Immature natural killer cell (primary cell): ENCODE measurements around the gene WEE1. TPM values are rescaled to one million over a fixed set of nuclear protein-coding genes. Genes with fewer than 3 reads are reported as not detected.

Experiments used
- DNase-seq, 3 donors: peaks; one replicate each; pipeline ENCODE4 v3.0.0; 2022; ENCODE audit warnings: mixed read lengths in 1 of 3
- H3K27ac Mint-ChIP-seq, 6 donors: one replicate each; pipeline ENCODE4 v1.8.0; 2020; ENCODE audit warnings: mixed read lengths in 6 of 6, mild to moderate bottlenecking in 5 of 6, inconsistent platforms in 4 of 6, moderate library complexity in 3 of 6
- H3K27me3 Mint-ChIP-seq, 3 donors: one replicate each; pipeline ENCODE4 v1.8.0; 2020 to 2021; ENCODE audit warnings: low read depth in 3 of 3, mild to moderate bottlenecking in 3 of 3, mixed read lengths in 3 of 3, moderate library complexity in 3 of 3, inconsistent platforms in 1 of 3
- H3K36me3 Mint-ChIP-seq, 3 donors: one replicate each; pipeline ENCODE4 v1.8.0; 2020; ENCODE audit warnings: mixed read lengths in 3 of 3, inconsistent platforms in 2 of 3, mild to moderate bottlenecking in 2 of 3
- H3K4me1 Mint-ChIP-seq, 2 donors: one replicate each; pipeline ENCODE4 v1.8.0; 2020; ENCODE audit warnings: inconsistent platforms in 2 of 2, mild to moderate bottlenecking in 2 of 2, mixed read lengths in 2 of 2, moderate library complexity in 1 of 2
- H3K4me3 Mint-ChIP-seq, 5 donors: one replicate each; pipeline ENCODE4 v1.8.0; 2020; ENCODE audit warnings: mild to moderate bottlenecking in 5 of 5, mixed read lengths in 5 of 5, inconsistent platforms in 3 of 5, moderate library complexity in 3 of 5
- H3K9me3 Mint-ChIP-seq, 6 donors: one replicate each; pipeline ENCODE4 v1.8.0; 2020; ENCODE audit warnings: mild to moderate bottlenecking in 6 of 6, mixed read lengths in 6 of 6, inconsistent platforms in 4 of 6, moderate library complexity in 3 of 6
- polyA plus RNA-seq, 3 donors: library from polyadenylated mRNA; unstranded; fragments of 300-500 nt; fragmentation: Illumina TruSeq; gene quantifications; one replicate each; pipeline ENCODE4 v1.2.3, GENCODE V29; 2021

WEE1 gene
- polyA plus RNA-seq, 3 donors from 2014 or later = 7.7 to 11.4 (median 9.9) TPM

DNA sequence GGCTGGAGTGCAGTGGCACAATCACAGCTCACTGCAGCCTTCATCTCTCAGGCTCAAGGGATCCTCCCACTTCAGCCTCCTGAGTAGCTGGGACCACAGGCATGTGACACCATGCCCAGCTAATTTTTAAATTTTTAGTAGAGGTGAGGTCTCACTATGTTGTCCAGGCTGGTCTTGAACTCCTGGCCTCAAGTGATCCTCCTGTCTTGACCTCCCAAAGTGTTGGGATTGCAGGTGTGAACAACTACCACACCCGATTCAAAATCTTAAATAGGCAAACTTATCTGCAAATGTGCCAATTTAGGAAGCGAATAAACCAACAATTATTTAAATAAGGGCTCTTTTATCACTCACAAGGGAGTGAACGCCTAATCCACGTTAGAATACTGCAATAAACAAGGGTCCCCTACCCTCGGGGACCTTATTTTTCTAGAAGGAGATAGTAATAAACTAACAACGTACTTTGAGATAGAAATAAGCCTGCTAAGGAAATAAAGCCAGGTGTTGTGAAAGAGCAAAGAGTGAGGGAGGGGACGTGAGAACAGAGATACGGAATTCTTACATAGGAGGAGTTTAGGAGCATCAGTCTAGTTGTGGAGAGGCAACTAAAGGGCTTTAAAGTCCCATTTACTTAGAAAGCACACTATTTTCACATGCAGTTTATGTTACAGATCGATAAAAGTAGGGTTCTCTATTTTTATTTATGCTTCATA lies 3.0 kb upstream of the WEE1 start:
- Mint-ChIP-seq H3K9me3 (no peaks in the 10 kb centered on the region), H3K4me3 (peak overlapping the region in 2 of 5 donors; percentile 9 to 21)

DNA sequence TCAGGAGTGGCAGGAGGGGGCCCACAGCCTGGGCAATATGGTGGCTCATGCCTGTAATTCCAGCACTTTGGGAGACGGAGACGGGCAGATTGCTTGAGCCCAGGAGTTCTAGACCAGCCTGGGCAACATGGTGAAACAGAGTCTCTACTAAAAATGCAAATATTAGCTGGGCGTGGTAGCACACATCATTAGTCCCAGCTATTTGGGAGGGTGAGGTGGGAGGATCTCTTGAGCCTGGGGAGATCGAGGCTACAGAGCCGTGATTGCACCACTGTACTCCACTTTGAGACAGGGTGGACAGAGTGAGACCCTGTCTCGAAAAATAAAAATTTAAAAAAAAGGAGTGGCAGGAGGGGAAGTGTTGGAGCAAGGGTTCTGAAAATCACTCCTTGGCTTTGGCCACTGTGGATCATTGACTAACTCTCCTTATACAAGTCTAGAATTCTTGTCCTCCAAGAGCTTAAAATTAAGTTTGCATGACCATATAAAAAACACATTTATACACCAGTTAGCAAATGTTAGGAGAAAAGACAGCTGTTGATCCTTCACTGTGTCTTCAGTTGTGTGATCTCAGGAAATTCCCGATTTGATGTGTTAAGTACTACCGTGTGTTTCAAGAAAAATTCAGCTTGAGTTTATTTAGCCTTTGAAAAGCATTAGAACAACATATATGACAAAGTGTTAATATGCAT lies 2.3 kb upstream of the WEE1 start:
- H3K27me3 Mint-ChIP-seq = peaks cover 2 to 16% (median 4%) of the 10 kb centered on the region in 3 donors
- H3K4me3 Mint-ChIP-seq = peak overlapping the region in 4 of 5 donors; percentile 81 to 88 (median 83)
- H3K4me1 Mint-ChIP-seq = peaks cover 22 to 27% of the 10 kb centered on the region in 2 donors
- no peaks in the 10 kb centered on the region for H3K9me3 Mint-ChIP-seq
- no peak for DNase-seq
- no peak overlapping the region for H3K27ac Mint-ChIP-seq
- H3K36me3 Mint-ChIP-seq = peaks cover 0 to 3% (median 0%) of the 10 kb centered on the region in 3 donors

More for the DNA sequence above, 3.0 kb upstream of the WEE1 start:
- DNase-seq = no peak
- Mint-ChIP-seq H3K27ac (no peak overlapping the region), H3K4me1 (peaks cover 14 to 20% of the 10 kb centered on the region in 2 donors), H3K27me3 (peaks cover 2 to 16% (median 4%) of the 10 kb centered on the region in 3 donors), H3K36me3 (peaks cover 0 to 3% (median 3%) of the 10 kb centered on the region in 3 donors)

DNA sequence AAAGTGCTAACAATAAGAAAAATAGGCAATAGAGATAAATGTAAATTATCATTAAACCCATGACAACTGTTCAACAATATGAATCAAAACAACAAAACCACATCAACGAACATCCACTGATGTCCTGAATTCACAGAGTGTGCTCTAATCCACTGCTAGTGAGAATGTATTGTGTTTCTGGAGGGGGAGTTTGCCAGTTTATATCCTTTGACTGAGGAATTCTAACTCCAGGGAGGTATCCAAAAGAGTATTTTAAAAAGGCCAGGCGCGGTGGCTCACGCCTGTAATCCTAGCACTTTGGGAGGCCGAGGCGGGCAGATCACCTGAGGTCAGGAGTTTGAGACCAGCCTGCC lies 1.7 kb upstream of the WEE1 start:
- Mint-ChIP-seq H3K36me3 (peaks cover 0 to 3% (median 0%) of the 10 kb centered on the region in 3 donors), H3K9me3 (no peaks in the 10 kb centered on the region), H3K4me1 (peaks cover 27 to 33% of the 10 kb centered on the region in 2 donors), H3K27ac (peak overlapping the region in 2 of 6 donors; percentile 13 to 64), H3K4me3 (peak overlapping the region; percentile 53 to 88 (median 83)), H3K27me3 (peaks cover 2 to 16% (median 4%) of the 10 kb centered on the region in 3 donors)
- DNase-seq = no peak

DNA sequence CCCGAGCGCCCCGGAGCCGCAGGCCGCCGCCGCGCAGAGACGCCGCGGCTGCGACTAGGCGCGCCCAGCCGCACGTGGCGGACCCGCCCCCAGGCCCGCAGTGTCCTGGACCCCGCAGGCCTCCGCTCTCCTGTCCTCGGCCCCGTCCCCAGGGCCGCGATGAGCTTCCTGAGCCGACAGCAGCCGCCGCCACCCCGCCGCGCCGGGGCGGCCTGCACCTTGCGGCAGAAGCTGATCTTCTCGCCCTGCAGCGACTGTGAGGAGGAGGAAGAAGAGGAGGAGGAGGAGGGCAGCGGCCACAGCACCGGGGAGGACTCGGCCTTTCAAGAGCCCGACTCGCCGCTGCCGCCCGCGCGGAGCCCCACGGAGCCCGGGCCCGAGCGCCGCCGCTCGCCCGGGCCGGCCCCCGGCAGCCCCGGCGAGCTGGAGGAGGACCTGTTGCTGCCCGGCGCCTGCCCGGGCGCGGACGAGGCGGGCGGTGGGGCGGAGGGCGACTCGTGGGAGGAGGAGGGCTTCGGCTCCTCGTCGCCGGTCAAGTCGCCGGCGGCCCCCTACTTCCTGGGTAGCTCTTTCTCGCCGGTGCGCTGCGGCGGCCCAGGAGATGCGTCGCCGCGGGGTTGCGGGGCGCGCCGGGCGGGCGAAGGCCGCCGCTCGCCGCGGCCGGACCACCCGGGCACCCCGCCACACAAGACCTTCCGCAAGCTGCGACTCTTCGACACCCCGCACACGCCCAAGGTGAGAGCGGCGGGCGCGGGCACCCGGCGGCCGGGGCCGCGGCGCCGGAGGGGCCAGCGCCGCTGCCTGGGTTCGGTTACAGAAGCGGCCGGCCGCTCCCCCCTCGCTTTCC lies 528 bp downstream of the WEE1 start:
- Mint-ChIP-seq H3K9me3 (no peaks in the 10 kb centered on the region), H3K36me3 (peaks cover 0 to 3% (median 0%) of the 10 kb centered on the region in 3 donors), H3K27me3 (peaks cover 2 to 16% (median 4%) of the 10 kb centered on the region in 3 donors), H3K27ac (peak overlapping the region; percentile 78 to 91 (median 86)), H3K4me1 (peaks cover 45 to 53% of the 10 kb centered on the region in 2 donors), H3K4me3 (peak overlapping the region; percentile 80 to 96 (median 89))
- DNase-seq = peak; percentile 26 to 31 (median 29)

DNA sequence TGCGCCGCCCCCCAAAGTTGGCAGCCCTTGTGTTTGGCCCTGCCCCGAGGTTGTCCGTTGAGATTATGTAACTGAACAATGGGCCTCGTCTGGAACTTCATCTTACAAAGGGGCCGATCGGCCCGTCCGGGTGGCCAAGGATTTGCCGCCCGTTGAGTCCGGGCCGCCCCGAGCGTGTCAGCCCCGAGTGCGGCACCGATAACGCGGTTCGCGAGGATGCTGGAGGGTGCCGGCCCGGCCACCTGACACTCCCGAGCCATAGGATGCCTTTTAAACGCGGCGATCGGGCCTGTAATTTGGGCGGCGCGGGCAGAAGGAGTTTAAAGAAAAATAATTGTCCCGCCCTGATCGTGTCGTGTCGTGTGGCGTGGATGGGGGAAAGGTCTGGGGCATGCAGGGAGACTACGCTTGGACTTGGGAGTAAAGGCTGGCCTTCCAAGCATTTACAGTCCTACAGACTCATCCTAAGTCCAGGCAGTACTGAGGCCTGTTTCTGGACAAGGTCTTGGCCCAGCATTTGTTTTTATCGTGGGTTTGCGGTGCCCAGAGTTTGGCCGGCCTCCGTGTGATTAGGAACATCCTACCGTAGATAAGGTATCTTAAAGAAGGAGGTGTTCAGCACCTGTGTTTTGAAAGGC lies 1.3 kb downstream of the WEE1 start:
- Mint-ChIP-seq H3K4me1 (peaks cover 48 to 53% of the 10 kb centered on the region in 2 donors), H3K9me3 (no peaks in the 10 kb centered on the region), H3K36me3 (peaks cover 0 to 3% (median 0%) of the 10 kb centered on the region in 3 donors), H3K27me3 (peaks cover 2 to 16% (median 4%) of the 10 kb centered on the region in 3 donors), H3K27ac (peak overlapping the region; percentile 64 to 94 (median 88)), H3K4me3 (peak overlapping the region; percentile 80 to 96 (median 89))
- DNase-seq = peak; percentile 19 to 28 (median 21)

DNA sequence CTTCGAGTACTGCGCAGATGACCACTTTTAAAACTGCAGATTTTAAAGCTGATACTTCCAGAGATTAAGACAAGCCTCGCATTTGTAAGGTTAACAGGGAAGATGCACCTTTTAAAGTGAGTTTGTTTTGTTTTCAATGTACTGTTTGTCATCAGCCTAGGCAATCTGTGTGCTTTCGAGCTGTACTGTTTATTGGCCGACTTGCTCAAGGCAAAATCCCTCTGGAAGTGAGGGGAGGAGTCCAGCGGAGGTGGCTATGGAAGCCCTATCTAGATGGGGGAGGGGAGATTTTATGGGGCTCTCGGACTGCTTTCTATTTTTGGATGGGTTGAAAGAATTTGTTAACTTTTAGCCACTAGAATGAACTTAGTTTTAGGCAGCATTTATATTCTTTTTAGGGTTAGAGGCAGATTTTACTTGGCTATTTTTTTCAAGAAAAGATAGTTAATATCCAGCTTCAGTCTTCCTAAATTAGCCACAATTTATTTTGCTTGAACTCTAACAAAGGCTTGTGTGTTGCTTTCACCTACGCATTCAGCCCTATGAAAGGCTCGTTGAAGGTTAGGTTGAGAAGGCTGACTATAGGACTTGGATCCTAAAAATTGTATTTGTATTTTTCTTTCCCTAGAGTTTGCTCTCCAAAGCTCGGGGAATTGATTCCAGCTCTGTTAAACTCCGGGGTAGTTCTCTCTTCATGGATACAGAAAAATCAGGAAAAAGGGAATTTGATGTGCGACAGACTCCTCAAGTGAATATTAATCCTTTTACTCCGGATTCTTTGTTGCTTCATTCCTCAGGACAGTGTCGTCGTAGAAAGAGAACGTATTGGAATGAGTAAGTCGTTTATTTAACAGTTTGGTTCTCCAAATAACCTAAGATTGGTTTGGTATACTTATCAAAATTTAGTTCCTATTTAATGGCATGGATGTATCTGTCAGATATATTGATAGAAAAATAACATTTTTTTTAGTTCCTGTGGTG lies 2.1 kb downstream of the WEE1 start:
- H3K4me3 Mint-ChIP-seq = peak overlapping the region; percentile 80 to 96 (median 89)
- peaks cover 2 to 15% (median 4%) of the 10 kb centered on the region in 3 donors for H3K27me3 Mint-ChIP-seq
- H3K27ac Mint-ChIP-seq = peak overlapping the region; percentile 65 to 94 (median 88)
- H3K36me3 Mint-ChIP-seq = peaks cover 0 to 3% (median 0%) of the 10 kb centered on the region in 3 donors
- peaks cover 48 to 53% of the 10 kb centered on the region in 2 donors for H3K4me1 Mint-ChIP-seq
- no peaks in the 10 kb centered on the region for H3K9me3 Mint-ChIP-seq
- no peak for DNase-seq

DNA sequence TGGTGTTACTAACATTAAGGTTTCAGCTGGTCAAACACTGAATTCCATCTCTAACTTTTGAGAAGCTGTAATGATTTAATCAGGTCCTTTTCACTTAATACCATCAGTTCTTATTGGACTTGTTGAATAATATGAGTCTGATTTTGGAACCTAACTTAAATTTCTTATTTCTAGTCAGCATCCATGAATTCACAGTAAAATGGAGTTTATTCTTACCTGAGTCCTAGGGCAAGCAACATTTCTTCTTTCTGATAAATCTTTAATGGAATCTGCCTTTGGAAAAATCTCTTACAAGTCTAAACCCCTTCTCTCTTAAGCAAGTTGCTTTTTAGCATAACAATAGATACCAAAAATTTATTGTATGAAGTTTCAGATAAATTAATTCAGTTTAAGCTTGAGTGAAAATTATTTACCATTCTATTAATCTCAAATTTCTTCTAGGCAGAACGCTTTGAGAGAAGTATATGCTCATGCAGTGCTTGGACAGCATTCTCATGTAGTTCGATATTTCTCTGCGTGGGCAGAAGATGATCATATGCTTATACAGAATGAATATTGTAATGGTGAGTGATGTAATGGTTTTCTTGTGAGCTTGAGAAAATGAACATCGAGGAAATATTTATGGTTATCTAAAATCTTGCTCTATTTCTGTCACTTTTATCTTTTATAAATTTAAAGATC lies 3.4 kb downstream of the WEE1 start:
- Mint-ChIP-seq H3K27me3 (peaks cover 2 to 14% (median 4%) of the 10 kb centered on the region in 3 donors), H3K36me3 (peaks cover 7 to 10% (median 8%) of the 10 kb centered on the region in 3 donors), H3K27ac (peak overlapping the region; percentile 85 to 91 (median 88)), H3K9me3 (no peaks in the 10 kb centered on the region), H3K4me1 (peaks cover 48 to 53% of the 10 kb centered on the region in 2 donors), H3K4me3 (peak overlapping the region; percentile 33 to 96 (median 82))
- DNase-seq = no peak

DNA sequence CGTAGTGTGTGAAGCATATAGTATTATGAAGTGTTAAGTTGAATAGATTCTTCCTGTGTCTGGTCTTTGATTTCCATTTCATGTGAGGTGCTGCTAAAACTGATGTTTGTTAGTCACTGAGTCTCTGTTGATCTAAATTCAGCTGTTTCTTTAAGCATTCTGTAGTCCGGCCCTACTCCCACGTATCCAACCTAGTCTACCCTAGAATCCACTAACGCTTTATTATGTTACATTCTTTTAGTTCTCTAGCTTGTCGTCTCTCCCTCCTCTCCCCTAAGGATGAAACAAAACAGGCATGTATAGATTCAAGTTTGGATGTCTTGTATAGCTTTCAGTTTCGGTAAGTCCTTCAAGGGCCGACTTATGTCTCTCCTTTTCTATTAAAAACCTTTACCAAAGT lies 4.1 kb downstream of the WEE1 start:
- H3K27me3 Mint-ChIP-seq = peaks cover 2 to 14% (median 4%) of the 10 kb centered on the region in 3 donors
- peak in 2 of 3 donors; percentile 31 to 43 for DNase-seq
- peak overlapping the region; percentile 85 to 91 (median 88) for H3K27ac Mint-ChIP-seq

DNA sequence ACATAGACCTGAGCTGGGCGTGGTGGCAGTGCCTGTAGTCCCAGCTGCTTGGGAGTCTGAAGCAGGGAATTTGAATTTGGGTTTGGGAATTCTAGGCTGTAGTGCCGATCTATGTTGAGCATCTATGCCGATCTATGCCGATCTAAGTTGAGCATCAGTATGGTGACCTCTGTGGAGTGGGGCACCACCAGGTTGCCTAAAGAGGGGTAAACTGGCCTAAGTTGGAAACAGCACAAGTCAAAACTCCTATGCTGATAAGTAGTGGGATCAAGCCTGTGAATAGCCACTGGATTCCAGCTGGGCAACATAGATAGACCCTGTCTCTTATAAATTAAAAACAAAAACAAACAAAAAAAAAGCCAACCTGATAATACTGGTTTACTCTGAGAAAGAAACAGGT lies 7.4 kb downstream of the WEE1 start:
- no peak for DNase-seq
- Mint-ChIP-seq H3K9me3 (no peaks in the 10 kb centered on the region), H3K4me3 (no peak overlapping the region), H3K4me1 (peaks cover 29 to 30% of the 10 kb centered on the region in 2 donors), H3K27ac (peak overlapping the region in 1 of 6 donors; percentile 34), H3K27me3 (peaks cover 0 to 2% (median 0%) of the 10 kb centered on the region in 3 donors), H3K36me3 (peaks cover 12 to 21% (median 20%) of the 10 kb centered on the region in 3 donors)

More for the DNA sequence above, 4.1 kb downstream of the WEE1 start:
- Mint-ChIP-seq H3K4me1 (peaks cover 44 to 46% of the 10 kb centered on the region in 2 donors), H3K4me3 (peak overlapping the region; percentile 73 to 86 (median 80)), H3K9me3 (no peaks in the 10 kb centered on the region), H3K36me3 (peaks cover 8 to 13% (median 11%) of the 10 kb centered on the region in 3 donors)

DNA sequence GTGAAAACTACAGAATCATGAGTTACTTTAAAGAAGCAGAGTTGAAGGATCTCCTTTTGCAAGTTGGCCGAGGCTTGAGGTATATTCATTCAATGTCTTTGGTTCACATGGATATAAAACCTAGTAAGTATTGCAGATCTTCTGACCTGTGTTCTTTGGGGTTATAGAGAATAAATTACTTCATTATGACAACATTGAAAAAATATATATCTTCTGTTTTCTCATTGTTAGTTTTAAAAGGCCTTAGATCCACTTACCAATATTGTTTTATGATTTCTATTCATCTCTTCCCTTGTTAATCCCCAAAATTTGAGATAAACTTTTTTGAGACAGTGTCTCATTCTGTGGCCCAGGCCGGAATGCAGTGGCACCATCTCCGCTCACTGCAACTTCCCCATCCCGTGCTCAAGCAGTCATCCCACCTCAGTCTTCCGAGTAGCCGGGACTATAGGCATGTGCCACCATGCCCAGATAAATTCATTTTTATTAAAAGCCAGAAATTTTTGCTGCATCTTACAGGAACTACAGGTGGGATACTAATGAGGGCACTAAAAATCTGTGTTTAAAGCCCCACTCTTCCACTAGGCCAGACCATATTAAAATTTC lies 8.2 kb downstream of the WEE1 start:
- no peak for DNase-seq
- H3K4me3 Mint-ChIP-seq = no peak overlapping the region
- no peaks in the 10 kb centered on the region for H3K9me3 Mint-ChIP-seq
- peaks cover 21 to 22% of the 10 kb centered on the region in 2 donors for H3K4me1 Mint-ChIP-seq
- no peak overlapping the region for H3K27ac Mint-ChIP-seq
- H3K36me3 Mint-ChIP-seq = peaks cover 19 to 28% (median 27%) of the 10 kb centered on the region in 3 donors
- H3K27me3 Mint-ChIP-seq = peaks cover 0 to 2% (median 0%) of the 10 kb centered on the region in 3 donors

DNA sequence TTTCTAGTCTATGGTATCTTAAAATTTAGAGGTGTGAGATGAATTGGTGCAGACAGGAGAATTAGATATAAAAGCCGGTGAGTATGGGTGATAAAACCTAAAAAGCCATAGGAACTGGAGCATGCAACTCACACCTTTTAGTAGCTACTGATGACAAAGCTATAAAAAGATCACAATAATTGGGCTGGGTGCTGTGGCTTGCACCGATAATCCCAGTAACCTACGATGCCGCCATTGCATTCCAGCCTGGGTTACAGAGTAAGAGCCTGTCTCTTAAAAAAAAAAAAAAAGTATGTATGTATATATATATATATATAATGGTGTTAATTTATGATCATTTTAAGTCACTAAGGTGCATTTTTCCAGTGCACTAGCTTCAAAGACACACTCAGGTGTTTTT lies 17.2 kb downstream of the WEE1 start:
- Mint-ChIP-seq H3K4me3 (no peak overlapping the region), H3K9me3 (no peaks in the 10 kb centered on the region), H3K4me1 (no peaks in the 10 kb centered on the region), H3K27ac (no peak overlapping the region), H3K27me3 (peaks cover 0 to 3% (median 3%) of the 10 kb centered on the region in 3 donors), H3K36me3 (peaks cover 22 to 30% (median 23%) of the 10 kb centered on the region in 3 donors)
- no peak for DNase-seq
